Measurements from ENCODE around the gene FRMD1. TPM values are rescaled to one million over a fixed set of nuclear protein-coding genes. Genes with fewer than 3 reads are reported as not detected.

FRMD1 gene
- total RNA-seq, 2 donors from 2014 or later, result 0.18 to 0.79 TPM

DNA sequence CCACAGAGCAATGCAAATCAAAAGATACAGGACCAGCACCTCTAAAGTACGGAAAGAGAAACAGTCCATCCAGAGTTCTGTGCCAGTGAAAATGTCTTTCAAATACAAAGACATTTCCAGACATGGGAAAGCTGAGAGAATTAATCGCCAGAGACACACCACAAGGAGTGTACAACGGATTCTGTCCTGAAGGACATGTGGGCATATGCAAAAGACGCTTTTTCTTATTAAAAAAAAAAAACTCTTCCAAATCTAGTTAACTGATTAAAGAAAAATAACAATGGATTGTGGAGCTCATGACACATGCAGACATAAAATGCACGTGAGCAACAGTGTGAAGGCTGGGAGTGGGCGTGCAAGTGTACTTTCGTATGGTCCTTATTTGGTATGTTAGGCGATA lies 58.8 kb downstream of the FRMD1 start:
- intact Hi-C loops (cut with DNase I), result no loop called here
- ATAC-seq, result no peak
- no peak for DNase-seq

DNA sequence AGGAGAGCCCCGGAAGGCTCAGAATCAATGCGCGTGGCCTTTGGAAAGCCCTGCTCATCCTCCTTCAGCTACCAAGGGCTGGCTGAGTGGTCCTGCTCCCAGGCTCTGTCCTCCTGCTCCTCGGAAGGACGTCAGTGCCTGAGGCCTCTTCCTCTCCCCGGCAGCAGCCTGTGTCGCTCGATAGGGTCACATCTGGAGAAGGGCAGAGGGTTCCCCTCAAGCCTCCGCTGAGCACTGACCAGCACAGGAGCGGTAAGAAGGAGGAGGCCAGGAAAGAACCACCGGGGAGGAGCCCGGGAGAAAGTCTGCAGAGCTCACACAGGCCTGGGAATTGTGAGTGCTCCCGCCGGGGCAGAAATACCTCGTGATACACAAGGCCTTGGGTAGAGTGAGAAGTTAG lies 60.3 kb downstream of the FRMD1 start:
- DNase-seq, result no peak
- ATAC-seq, result no peak
- intact Hi-C loops (cut with DNase I), result no loop called here

DNA sequence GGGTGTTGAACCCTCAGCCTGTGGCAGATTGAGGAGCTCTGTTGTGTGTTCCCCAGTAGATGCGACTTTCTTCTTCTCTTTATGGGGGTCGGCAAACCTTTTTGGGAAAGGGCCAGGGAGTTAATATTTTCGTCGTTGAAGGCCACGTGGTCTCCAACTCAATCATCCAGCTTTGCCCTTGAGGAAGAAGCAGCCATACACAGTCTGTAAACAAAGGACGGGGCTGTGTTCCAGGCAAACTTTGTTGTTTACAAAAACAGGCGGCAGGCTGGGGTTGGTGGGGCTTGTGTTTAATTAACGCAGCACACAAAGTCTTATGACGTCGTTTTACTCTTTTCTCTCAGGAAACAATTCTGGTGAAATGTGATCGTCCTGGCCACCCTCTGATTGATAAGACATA lies 61.4 kb downstream of the FRMD1 start:
- ATAC-seq, result no peak
- no peak for DNase-seq
- intact Hi-C loops (cut with DNase I), result no loop called here

DNA sequence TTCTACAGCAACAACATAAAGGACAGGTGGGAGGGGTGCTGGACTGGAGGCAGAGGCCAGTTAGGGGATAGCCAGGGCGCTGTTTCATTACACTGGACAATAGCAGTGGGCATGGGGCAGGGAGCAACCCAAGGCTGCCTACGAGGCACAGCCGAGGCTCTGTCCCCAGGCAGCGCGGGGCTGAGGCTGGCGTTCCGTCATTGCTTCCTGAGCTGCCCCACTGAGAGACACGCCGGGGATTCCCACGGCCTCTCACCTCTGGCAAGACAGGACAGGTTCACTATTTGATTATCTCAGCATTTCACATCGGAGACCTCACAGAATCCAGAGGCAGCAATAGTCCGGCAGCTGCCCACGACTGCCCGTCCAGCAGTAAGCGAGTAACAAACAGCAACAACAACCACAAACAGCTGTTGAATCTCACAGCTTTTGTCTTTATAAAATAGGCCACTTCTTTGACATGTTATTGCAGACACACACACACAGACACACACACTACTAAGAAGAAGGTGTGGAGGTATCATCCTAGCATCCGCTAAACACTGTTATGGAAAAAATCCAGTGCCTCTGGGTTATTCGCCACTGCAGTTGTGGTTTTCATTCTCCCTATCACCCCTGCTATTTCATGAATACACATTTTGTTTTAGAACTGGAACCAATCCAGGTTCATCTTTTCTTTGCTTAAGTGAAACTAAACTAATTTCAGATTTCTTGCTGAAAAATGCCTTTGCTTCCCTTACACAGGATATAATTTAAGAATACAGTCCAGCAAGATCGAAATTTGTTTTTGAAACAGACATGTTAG lies 62.1 kb downstream of the FRMD1 start:
- no peak for ATAC-seq
- intact Hi-C loops (cut with DNase I), result no loop called here
- DNase-seq, result no peak

DNA sequence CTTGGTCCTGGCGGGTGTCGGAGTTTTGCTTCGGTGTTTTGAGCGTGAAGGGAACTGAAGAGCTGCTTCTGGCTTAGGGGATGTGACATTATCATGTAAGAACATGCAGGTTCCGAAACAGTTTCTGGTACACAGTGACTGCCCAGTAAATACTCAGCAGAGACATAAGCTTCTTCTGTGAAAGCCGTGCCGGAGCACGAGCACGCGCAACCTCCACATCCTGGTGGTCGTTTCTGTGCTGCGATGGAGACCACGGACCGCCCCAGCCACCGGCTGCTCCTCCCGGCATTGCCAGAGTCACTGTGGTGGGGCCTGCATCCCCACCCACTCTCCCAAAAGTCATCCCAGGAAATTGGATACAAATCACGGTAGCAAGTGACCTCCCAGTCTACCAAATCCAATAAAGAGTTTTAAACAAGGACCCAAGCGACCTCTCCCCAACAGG lies 62.8 kb downstream of the FRMD1 start:
- DNase-seq (no peak), ATAC-seq (no peak)
- intact Hi-C loops (cut with DNase I), result no loop called here

DNA sequence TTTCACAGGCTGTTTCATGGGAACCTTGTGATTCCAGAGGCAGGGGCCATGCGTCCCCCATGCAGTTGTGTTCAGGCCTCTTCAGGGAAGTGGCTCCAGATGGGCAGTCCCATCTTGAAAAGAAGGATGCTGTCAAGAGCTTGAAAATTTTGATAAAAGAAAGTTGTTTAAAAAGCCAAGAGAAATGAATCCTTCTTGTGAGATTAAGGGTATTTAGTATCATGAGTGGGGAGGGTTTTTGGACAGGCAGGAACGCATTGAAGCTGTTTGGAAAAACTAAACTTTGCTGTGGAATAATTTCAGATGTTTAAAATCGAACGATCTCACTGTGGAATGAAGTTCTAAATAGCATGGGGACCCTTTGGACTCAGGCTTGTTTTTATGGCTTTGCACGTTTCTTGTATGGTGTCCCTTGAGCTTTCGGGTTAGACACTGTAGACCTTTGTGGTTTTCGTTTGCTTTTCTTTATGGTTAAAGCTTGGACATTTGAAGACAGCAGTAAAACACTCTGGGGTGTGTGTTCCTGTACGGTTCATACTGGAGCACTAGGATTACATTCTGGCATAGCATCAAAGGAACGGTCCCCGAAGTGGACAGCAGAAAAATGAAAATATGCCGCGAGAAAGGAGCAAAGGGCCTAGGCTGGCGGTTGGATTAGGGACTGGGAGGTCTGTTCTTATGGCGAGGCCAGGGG lies 63.4 kb downstream of the FRMD1 start:
- intact Hi-C loops (cut with DNase I), result no loop called here
- ATAC-seq (no peak), DNase-seq (no peak)

DNA sequence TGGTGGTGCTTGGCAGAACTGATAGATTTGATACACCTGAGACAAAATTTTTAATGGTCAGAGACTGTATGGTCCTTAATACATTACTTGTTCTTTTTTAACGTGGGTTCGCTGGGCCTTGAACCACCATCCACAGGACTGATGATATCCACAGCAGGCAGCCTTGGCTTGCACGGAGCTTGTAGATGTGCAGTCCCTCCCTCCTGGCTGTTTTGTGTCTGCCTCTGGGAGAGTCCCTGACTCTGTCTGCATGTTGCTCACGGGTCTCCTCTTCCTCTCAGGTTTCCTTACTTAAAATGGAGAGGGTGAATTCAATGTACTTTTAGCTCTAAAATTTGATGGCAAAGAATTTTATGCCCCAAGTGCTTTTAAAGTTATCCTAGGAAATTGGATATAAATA lies 64.0 kb downstream of the FRMD1 start:
- DNase-seq (no peak), ATAC-seq (no peak)
- intact Hi-C loops (cut with DNase I), result no loop called here

DNA sequence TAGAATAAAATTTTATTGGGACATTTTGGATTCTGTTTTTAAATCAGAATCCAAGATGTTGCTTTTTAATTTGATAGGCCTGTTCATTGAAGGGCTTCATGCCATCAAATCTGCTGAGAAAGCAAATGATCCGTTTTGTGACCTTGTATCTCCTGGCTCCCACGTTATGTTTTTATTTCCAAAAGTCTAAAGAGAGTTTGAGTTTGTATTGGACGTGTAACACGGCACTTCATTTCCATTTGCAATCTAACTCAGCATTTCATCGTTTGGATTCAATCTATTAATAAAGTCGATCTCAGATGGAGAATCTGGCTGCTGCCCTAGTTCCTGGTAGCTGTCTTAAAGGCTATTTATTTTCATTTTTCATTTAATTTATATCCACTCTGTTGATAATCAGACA lies 64.6 kb downstream of the FRMD1 start:
- intact Hi-C loops (cut with DNase I), result no loop called here
- DNase-seq (no peak), ATAC-seq (no peak)

DNA sequence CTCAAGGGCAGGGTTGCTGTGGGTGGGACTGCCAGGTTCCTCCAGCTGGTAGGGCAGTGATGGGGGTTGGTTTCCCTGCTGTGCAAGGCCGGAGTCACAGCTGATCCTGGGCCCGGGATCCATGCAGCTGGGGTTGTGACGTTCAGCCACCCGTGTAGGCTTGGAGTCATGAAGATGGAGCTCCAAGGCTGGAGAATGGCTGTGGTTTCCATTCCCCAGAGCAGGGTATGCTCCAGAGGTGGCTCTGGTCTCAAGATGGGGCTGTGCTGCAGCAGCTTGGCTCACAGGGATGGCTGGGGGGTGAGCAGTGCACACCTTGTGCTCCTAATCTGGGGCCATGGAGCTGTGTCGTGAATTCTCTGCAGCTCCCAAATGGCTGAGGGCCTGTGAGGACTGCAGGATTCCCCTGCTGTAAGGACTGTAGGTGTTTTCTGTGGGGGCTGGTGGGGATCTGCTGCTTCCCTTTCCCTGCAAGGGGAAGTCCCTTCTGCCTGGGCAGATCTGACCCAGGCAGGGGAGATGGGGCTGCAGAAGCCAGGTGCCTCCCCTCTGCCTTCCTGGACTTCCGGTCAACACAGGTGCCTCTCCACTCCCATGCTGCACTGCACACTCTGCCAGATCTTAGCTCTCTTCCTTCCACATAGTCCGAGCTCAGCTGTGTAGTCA lies 65.6 kb downstream of the FRMD1 start:
- DNase-seq (no peak), ATAC-seq (no peak)
- intact Hi-C loops (cut with DNase I), result no loop called here

DNA sequence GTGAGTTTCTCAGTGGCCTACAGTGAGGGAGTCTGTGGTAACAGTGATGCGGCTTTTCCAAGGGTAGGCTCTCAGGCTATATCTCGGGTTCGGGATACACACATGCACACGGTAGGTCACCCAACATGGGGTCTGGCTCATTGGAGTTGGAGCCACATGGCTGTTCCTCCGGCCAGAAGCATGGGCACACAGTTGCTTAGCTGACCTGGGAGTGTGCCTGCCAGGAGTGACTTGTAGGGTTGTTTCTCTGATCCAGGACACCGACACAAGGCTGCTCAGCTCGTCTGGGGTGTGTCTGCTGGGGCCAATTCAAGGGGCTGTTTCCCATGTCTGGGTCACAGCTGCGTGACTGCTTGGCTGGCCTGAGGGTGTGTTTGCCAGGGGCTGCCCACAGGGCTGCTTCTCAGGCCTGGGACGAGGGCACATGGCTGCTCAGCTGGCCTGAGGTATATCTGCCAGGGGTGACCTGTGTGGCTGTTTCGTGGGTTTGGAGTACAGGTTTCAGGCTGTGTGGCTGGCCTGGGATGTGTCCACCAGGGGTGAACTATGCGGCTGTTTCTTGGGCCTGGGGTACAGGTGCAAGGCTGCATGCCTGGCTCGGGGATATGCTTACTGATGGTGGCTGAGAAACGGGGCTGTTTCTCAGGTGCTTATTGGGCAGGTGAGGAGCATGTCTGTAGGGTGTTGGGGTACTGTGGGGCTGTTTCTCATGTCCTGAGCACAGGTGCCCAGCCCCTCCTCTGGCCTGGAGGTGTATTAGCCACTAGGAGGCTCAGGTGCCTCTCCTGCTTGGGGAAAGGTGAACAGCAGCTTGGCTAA lies 66.4 kb downstream of the FRMD1 start:
- DNase-seq, result no peak
- intact Hi-C loops (cut with DNase I), result no loop called here
- no peak for ATAC-seq

DNA sequence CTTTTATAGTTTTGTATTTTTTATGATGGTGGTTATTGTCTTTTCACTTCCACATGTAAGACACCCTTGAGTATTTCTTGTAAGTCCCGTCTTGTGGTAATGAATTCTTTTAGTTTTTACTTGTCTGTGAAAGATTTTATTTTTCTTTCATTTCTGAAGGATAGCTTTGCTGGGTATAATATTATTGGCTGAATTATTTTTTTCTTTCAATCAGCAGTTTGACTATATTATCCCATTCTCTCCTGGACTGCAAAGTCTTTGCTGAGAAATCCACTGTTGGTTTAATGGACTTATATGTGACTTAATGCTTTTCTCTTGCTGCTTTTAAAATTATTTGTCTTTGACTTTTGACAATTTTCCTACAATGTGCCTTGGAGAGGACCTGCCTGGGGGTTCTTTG lies 67.7 kb downstream of the FRMD1 start:
- no peak for DNase-seq
- intact Hi-C loops (cut with DNase I), result no loop called here
- ATAC-seq, result no peak

DNA sequence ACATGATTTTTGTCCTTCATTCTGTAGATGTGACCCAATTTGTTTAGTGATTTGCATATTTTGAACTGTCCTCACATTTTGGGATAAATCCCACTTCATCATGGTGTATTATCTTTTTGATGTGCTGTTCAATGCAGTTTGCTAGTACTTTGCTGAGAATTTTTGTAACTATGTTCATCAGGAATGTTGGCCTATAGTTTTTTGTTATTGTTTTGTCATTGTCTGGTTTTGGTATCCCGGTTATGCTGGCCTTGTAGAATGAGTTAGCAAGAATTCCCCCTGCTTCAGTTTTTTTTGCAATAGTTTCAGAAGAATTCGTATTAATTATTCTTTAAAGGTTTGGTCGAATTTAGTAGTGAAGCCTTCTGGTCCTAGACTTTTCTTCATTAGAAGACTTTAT lies 69.7 kb downstream of the FRMD1 start:
- intact Hi-C loops (cut with DNase I), result no loop called here
- DNase-seq (no peak), ATAC-seq (no peak)

DNA sequence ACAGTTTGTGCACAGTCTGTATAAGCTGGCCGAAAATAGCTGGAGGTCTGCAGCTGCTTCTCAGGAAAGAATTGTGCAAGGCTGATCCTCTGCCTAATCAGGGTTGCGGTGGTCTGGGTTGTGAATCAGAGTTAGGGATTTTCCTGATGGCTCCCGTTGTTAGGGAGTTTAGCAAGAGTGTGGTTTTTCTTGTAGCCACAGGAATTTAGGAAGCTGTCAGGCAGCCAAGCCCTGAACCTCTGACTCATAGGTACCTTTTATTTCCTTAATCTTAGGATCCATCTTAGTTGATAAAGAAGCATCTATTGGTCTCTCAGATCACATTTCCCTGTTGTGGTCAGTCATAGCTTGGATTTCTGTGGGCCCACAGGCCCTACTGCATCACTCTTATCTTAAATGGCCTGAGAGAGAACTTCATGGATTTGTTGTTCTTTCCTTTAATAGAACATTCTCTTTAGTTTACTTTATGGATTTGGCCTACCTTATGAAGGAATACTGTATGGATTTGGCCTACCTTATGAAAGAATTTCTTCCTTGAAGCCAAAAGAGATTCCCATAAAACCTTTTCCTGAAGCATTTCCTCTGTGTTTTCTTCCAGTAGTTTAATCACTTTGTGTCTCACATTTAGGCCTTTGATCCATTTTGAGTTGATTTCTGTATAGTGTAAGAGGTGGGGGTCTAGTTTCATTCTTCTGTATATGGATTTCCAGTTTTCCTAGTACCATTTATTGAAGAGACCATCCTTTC lies 71.2 kb downstream of the FRMD1 start:
- DNase-seq, result no peak
- ATAC-seq, result peak; percentile 53 to 95
- intact Hi-C loops (cut with DNase I), result no loop called here

DNA sequence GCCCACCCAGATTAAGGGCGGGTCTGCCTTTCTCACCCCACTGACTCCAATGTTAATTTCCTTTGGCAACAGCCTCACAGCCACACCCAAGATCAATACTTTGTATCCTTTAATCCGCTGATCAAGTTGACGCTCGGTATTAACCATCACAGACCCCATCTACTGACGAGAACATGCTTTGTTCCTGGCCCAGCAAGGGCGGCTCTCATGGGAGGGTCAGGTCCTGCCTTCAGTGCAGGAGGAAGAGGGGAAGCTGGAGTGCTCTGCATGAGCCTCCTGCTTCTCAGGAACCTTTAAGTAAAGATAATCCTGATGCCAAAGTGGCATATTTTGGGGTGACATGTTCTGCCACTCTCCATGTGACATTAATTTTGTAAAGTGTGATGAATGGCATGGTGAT lies 73.2 kb downstream of the FRMD1 start:
- ATAC-seq (no peak), DNase-seq (no peak)
- intact Hi-C loops (cut with DNase I), result no loop called here

DNA sequence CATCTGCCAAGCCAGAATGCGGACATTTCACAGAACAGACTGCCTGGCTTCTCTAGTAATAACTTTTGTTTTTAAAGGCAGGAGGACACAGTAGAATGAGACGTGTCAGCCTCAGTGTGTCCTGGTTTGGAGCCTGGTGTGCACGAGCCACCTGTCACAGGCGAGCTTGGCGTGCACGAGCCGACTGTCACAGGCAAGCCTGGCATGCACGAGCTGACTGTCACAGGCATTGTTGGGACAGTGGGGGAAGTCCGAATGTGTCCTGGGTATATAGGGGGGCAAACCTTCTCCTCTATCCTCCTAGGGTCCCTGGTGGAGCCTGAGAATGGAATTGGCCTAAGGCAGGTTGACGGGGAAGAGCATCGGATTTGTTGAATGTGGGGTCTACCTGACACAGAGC lies 74.1 kb downstream of the FRMD1 start:
- DNase-seq (no peak), ATAC-seq (no peak)
- intact Hi-C loops (cut with DNase I), result no loop called here

DNA sequence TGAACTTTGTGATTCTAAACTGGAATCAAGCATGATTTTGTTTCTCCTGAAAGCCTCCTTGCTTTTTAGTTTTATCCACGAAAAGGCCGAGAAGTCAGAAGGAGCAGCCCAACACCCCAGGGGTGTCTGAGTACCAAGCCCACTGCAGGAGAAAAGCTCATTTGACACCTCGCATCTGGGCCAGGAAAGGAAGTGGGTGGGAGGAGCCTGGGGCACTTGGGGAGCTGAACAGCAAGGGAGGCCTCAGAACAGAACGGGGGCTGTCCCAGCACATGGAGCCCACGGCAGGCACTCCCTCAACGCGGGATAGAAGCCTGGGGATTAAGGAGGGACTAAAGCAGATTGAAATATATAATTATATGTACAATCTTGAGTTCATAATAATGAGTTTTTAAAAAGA lies 75.0 kb downstream of the FRMD1 start:
- ATAC-seq (no peak), DNase-seq (no peak)
- intact Hi-C loops (cut with DNase I), result no loop called here

All from left cardiac atrium (tissue), 4 donors.